Adrenal gland (tissue), 12 donors: ENCODE data around the gene DCAF6. TPM values are rescaled to one million over a fixed set of nuclear protein-coding genes. Genes with fewer than 3 reads are reported as not detected.

ENCODE experiments used
- DNase-seq, 7 donors: peaks; one replicate each; pipeline ENCODE4 v3.0.0-alpha.2; 2019 to 2020
- H3K27ac ChIP-seq, 5 donors: fragments of 200-600 bp; sonication (generic) in 4 of 5; 1 replicate in 3 of 5; 2 replicates in 2 of 5; pipeline versions ENCODE4 v1.5.1 to v1.8.0; 2016 to 2020; ENCODE audit warnings: mild to moderate bottlenecking in 1 of 5
- H3K27me3 ChIP-seq: fragments of 200-600 bp; 2 replicates; pipeline ENCODE4 v1.8.0; 2021
- H3K36me3 ChIP-seq, 2 donors: fragments of 200-600 bp; replicated peaks in 1 of 2; 1 replicate in 1 of 2; 2 replicates in 1 of 2; pipeline versions ENCODE4 v1.5.1 to v1.8.0; 2018 to 2022
- H3K4me1 ChIP-seq, 2 donors: fragments of 200-600 bp; replicated peaks in 1 of 2; 1 replicate in 1 of 2; 2 replicates in 1 of 2; pipeline versions ENCODE4 v1.5.1 to v1.8.0; 2018 to 2021
- H3K4me3 ChIP-seq, 4 donors: fragments of 200-600 bp; sonication (generic) in 3 of 4; one replicate each; pipeline ENCODE4 v1.5.1; 2016 to 2018
- H3K9me3 ChIP-seq, 3 donors: fragments of 200-600 bp; sonication (generic) in 1 of 3; replicated peaks in 1 of 3; 1 replicate in 2 of 3; 2 replicates in 1 of 3; pipeline versions ENCODE4 v1.5.1 to v1.8.0; 2016 to 2021
- POLR2A ChIP-seq, 2 donors: fragments of 450-650 bp; IDR thresholded peaks; one replicate each; pipeline ENCODE4 v1.6.1; 2017; ENCODE audit warnings: antibody characterized with exemption in 2 of 2, mild to moderate bottlenecking in 2 of 2, moderate library complexity in 1 of 2
- WGBS, 4 donors: extraction: QIAGEN DNeasy Blood & Tissue Kit in 2 of 4; methylation state at CpG; one replicate each; pipeline versions ENCODE4 v1.1.5 to v1.1.7; 2013 to 2017; 5-methylcytosine and 5-hydroxymethylcytosine counted together
- intact Hi-C, 2 donors: fragments of 100-400 bp; cut with DNase I; formaldehyde crosslinking; loops; one replicate each; pipeline versions ENCODE4 v1.14.1 to v1.15.0; 2022 to 2023
- polyA plus RNA-seq, 3 donors: library from polyadenylated mRNA; stranded (reverse); fragments of 200-250 nt in 2 of 3; fragments of 350-450 nt in 1 of 3; fragmentation: Illumina TruSeq in 1 of 3; extraction: RNeasy Lipid Tissue Mini Kit (QIAGEN cat#74804) in 1 of 3; gene quantifications; one replicate each; pipeline ENCODE4 v1.2.3, GENCODE V29; 2013 to 2014
- total RNA-seq, 9 donors: library from RNA; depleted of rRNA in 4 of 9; stranded (reverse); fragments of >200 nt in 4 of 9; fragments of 120-200 nt in 1 of 9; fragmentation: NEBNext Ultra II Directional in 1 of 9; extraction: Animal tissue kit (Norgen Biotek cat#: 25700) in 1 of 9; gene quantifications; one replicate each; pipeline versions ENCODE4 v1.1.0 to v1.2.4, GENCODE V29; 2013 to 2023
- TF ChIP-seq, protein P1 (sequence below), 6 experiments: fragments of 450-650 bp in 4 of 6; fragments of 200-600 bp in 2 of 6; sonication (generic) in 1 of 6; IDR thresholded peaks; 1 replicate in 5 of 6; 2 replicates in 1 of 6; pipeline versions ENCODE4 v1.5.1 to v1.8.0; 2016 to 2021; ENCODE audit warnings: antibody characterized with exemption in 6 of 6, mild to moderate bottlenecking in 2 of 6, moderate library complexity in 1 of 6
- donor health status: healthy with polysubstance abuse.
- donor health status: Bipolar disorder and iron deficiency.
- donor health status: DM: yes; HTN: yes; CAD: no.
- donor health status: DM: no; HTN: no; CAD: no.
- donor health status: DM: no; HTN: no; CAD: no.
- donor health status: DM: yes; HTN: yes; CAD: no.

The DCAF6 gene
- total and polyA plus RNA-seq, 12 donors = 46.4 to 160 (median 90.5) TPM

DNA sequence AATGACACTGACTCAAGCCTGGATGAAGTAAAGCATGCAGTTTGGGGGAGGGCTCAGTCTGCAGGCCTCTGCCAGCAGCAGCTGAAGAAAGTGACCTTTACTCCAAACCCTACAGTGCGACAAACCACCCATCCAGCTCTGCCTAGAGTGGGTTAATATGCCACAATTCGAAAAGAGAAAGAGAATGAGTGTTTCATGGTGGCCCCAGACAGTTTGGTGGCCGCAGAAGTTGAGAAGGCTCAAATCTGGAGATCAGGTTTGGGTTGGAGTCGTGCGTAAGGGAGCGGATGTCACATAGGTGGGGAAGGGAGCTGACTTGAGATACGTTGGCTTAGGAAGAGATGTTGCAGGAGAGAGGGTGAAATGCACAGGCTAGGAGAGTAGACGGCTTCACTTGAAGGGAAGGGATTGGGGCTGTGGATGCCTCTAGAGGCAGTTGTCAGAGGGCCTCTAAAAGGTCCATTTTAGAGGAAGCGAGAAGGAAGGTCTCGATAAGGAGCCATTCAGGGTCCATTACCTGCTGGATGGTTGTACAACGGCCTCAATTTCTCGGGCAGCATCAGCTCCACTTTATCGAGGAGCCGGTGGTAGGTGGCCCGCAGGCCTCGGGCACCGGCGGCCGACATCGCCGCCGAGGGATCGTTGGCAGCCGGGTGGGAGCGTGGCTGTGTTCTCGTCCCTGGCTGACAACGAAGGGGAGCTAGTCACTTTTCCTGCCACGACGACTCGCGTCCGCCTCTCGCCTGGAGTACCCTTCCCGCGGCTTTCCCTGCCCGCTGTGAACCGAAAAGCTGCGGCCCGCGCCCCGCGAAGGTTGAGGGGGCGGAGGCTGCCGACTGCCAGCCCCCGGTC lies 1.0 kb upstream of the DCAF6 start:
- intact Hi-C loops = no loop called here
- peak overlapping the region; percentile 69 to 99 (median 97) for H3K27ac ChIP-seq

DNA sequence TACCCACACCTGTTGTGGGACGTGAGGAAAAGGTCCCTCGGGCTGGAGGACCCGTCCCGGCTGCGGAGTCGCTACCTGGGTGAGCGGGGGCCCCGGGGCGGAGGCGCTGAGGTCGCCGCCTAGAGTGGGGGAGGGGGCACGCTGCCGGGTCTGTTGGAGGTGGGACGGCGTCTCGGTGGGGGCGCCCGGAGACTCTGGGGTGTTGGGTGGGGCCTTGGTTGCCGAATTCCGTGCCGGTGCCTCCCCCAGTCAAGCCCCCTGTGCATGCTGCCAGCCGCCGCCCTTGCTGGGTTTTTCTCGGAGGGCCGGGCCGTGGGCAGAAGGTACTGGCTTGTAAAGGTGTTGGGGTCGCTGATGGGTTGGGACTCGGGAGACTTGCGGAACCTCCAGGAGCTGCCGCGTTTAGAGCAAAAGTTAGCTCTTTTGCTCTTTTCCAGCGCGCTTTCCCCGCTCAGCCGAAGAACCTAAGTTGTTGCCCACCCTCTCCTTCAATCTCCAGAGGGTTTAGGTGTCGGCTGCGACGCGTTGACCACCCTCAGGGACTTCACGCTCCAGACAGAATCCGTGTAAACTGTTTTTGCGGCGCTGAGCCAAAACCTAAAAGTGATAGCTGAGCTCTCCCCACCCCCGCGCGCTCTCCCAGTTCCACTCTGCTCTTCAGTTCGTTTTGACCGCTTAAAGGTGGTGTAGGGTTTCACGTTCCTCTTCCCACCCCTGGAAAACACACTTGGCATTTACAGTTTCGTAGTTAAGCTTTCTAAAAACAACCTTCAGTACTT lies 636 bp downstream of the DCAF6 start, which contains the start of gene MPC2:
Gene MPC2 (minus strand): TSS at position 143 of the 779 bp plus-strand sequence. CDS start 1,231 bp downstream, outside the sequence.
- TF ChIP-seq, protein P1, sequence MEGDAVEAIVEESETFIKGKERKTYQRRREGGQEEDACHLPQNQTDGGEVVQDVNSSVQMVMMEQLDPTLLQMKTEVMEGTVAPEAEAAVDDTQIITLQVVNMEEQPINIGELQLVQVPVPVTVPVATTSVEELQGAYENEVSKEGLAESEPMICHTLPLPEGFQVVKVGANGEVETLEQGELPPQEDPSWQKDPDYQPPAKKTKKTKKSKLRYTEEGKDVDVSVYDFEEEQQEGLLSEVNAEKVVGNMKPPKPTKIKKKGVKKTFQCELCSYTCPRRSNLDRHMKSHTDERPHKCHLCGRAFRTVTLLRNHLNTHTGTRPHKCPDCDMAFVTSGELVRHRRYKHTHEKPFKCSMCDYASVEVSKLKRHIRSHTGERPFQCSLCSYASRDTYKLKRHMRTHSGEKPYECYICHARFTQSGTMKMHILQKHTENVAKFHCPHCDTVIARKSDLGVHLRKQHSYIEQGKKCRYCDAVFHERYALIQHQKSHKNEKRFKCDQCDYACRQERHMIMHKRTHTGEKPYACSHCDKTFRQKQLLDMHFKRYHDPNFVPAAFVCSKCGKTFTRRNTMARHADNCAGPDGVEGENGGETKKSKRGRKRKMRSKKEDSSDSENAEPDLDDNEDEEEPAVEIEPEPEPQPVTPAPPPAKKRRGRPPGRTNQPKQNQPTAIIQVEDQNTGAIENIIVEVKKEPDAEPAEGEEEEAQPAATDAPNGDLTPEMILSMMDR (IDR thresholded peaks at IDR 0.05) = no peak
- TF ChIP-seq POLR2A (IDR thresholded peaks at IDR 0.05) = peak in 1 of 2 donors; percentile 80
- Histone ChIP-seq H3K36me3 (no peaks in the 10 kb centered on the region), H3K4me3 (peak within 1 kb of the TSS; percentile 17 to 94 (median 84)), H3K27ac (peak within 1 kb of the TSS; percentile 95 to 99 (median 97)), H3K4me1 (peaks cover 0 to 43% of the 10 kb centered on the region in 2 donors), H3K27me3 (no peaks in the 10 kb centered on the region), H3K9me3 (no peaks in the 10 kb centered on the region)
- intact Hi-C loops = no loop called here
- DNase-seq = peak; percentile 74 to 87 (median 81)
- WGBS, 4 donors = 0 to 1% (median 1%) methylated on average over 25 to 51 of the region's 51 CpGs

More for the DNA sequence above, 1.0 kb upstream of the DCAF6 start:
- TF ChIP-seq, protein P1 (IDR thresholded peaks at IDR 0.05) = no peak
- TF ChIP-seq POLR2A (IDR thresholded peaks at IDR 0.05) = peak; percentile 56 to 90
- 0 to 2% (median 0%) methylated on average over 29 to 45 of the region's 45 CpGs for WGBS, 4 donors
- Histone ChIP-seq H3K4me3 (peak overlapping the region; percentile 7 to 94 (median 86)), H3K4me1 (peaks cover 0 to 43% of the 10 kb centered on the region in 2 donors), H3K36me3 (no peaks in the 10 kb centered on the region), H3K9me3 (no peaks in the 10 kb centered on the region), H3K27me3 (no peaks in the 10 kb centered on the region)
- peak; percentile 31 to 66 (median 46) for DNase-seq

DNA sequence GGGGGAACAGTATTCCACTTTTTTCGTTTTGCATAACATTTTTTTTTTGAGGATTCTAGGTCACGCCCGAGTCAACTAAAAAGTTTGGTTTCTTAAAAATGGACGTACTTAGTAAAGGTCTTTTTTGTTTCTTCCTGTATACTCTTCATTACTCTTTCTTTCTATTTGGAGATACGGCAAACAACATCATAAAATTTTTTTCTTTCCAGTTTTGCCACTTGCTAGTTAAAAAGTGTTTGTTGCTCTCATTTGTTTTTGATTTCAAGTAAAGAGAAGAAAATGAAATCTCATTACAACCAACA lies 1.2 kb downstream of the DCAF6 start:
- TF ChIP-seq, protein P1 (IDR thresholded peaks at IDR 0.05) = no peak
- TF ChIP-seq POLR2A (IDR thresholded peaks at IDR 0.05) = no peak
- Histone ChIP-seq H3K4me3 (peak overlapping the region; percentile 17 to 94 (median 84)), H3K27ac (peak overlapping the region; percentile 95 to 99 (median 97)), H3K9me3 (no peaks in the 10 kb centered on the region), H3K36me3 (no peaks in the 10 kb centered on the region), H3K27me3 (no peaks in the 10 kb centered on the region), H3K4me1 (peaks cover 0 to 40% of the 10 kb centered on the region in 2 donors)
- no peak for DNase-seq
- 1 to 2% (median 1%) methylated on average over 5 of the region's 5 CpGs for WGBS, 4 donors
- intact Hi-C loops = no loop called here

DNA sequence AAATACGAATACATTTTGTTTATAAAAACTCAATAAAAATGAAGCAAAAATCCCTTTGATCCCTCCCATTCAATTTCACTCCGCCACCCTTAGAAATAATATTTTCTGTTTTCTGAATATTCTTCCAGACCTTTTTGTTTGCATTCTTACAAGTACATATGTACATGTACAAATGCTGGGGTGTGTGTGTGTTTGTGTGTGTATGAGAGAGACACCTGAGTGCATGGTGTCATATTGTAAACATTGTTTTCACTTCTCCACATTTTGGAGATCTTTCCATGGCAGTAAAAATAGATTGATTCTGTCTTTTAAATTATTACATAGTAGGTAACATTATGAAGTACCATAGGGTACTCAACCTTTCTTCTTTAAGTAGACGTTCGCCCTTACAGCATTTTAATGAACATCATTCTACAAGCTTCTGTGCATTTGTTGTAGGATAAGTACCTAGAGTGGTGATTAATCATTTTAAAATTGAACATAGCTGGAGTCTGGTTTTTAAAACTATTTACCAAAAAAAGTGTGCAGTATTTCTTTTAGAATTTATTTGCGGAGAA lies 1.7 kb downstream of the DCAF6 start:
- intact Hi-C loops = no loop called here
- H3K9me3 ChIP-seq = no peaks in the 10 kb centered on the region
- peak overlapping the region in 2 of 5 donors; percentile 97 to 99 for H3K27ac ChIP-seq
- H3K27me3 ChIP-seq = no peaks in the 10 kb centered on the region
- no peak for DNase-seq
- peaks cover 0 to 35% of the 10 kb centered on the region in 2 donors for H3K4me1 ChIP-seq
- no peak for TF ChIP-seq POLR2A (IDR thresholded peaks at IDR 0.05)
- TF ChIP-seq, protein P1 (IDR thresholded peaks at IDR 0.05) = no peak
- 29 to 42% (median 39%) methylated on average over 5 of the region's 5 CpGs for WGBS, 4 donors
- H3K4me3 ChIP-seq = peak overlapping the region in 2 of 4 donors; percentile 89 to 94
- no peaks in the 10 kb centered on the region for H3K36me3 ChIP-seq
